ENCODE results near the gene TRAPPC2L. TPM values are rescaled to one million over a fixed set of nuclear protein-coding genes. Genes with fewer than 3 reads are reported as not detected.

The TRAPPC2L gene
- total RNA-seq, 1 experiment from 2014 or later, result 79.1 TPM

- TF ChIP-seq CTCF (IDR thresholded peaks at IDR 0.05; ENCODE audit: unreplicated experiment), result no peak
- CTCF ChIA-PET, result interaction anchor here (1.2 to 3.1 kb wide), 2 partner anchors 27 to 72 kb away, joined by 3 to 16 read pairs; no protein-coding TSS in a partner anchor
- peaks cover 12% of the 10 kb centered on the region for H3K4me1 Mint-ChIP-seq (ENCODE audit: low read depth, unreplicated experiment)
- no TSS peak for BruUV-seq (replicated peaks)
- no peaks in the 10 kb centered on the region for H3K9me3 Mint-ChIP-seq (ENCODE audit: low read depth, unreplicated experiment)
- intact Hi-C loops (cut with micrococcal nuclease; ENCODE audit: unreplicated experiment), result no loop called here
- H3K36me3 Mint-ChIP-seq (ENCODE audit: insufficient read depth, unreplicated experiment), result peaks cover 94% of the 10 kb centered on the region
- no peaks in the 10 kb centered on the region for H3K27me3 Mint-ChIP-seq (ENCODE audit: unreplicated experiment)
- no peak overlapping the region for H3K4me3 Mint-ChIP-seq (ENCODE audit: low read depth, unreplicated experiment)
- no peak overlapping the region for H3K27ac Mint-ChIP-seq (ENCODE audit: unreplicated experiment)
- no peak for DNase-seq
These were observed 47.8 kb upstream of the TRAPPC2L start for GRCh38 chr16:88809068-88809675.

- Mint-ChIP-seq H3K4me1 (ENCODE audit: low read depth, unreplicated experiment) (peaks cover 12% of the 10 kb centered on the region), H3K27ac (ENCODE audit: unreplicated experiment) (peak overlapping the region; percentile 97), H3K4me3 (ENCODE audit: low read depth, unreplicated experiment) (peak overlapping the region; percentile 97), H3K9me3 (ENCODE audit: low read depth, unreplicated experiment) (no peaks in the 10 kb centered on the region), H3K36me3 (ENCODE audit: insufficient read depth, unreplicated experiment) (peaks cover 88% of the 10 kb centered on the region), H3K27me3 (ENCODE audit: unreplicated experiment) (no peaks in the 10 kb centered on the region)
- BruUV-seq (replicated peaks), result no TSS peak
- DNase-seq, result no peak
- intact Hi-C loops (cut with micrococcal nuclease; ENCODE audit: unreplicated experiment), result no loop called here
- CTCF ChIA-PET, result interaction anchor here (1.2 to 3.3 kb wide), 3 partner anchors 27 to 72 kb away, joined by 3 to 16 read pairs (median 15); no protein-coding TSS in a partner anchor
- no peak for TF ChIP-seq CTCF (IDR thresholded peaks at IDR 0.05; ENCODE audit: unreplicated experiment)
These were observed 47.2 kb upstream of the TRAPPC2L start for GRCh38 chr16:88809676-88810165.

GRCh38 chr16:88810166-88810911, 46.6 kb upstream of the TRAPPC2L start:
- peak overlapping the region; percentile 97 for H3K27ac Mint-ChIP-seq (ENCODE audit: unreplicated experiment)
- no peaks in the 10 kb centered on the region for H3K9me3 Mint-ChIP-seq (ENCODE audit: low read depth, unreplicated experiment)
- no peak for TF ChIP-seq CTCF (IDR thresholded peaks at IDR 0.05; ENCODE audit: unreplicated experiment)
- intact Hi-C loops (cut with micrococcal nuclease; ENCODE audit: unreplicated experiment), result no loop called here
- H3K36me3 Mint-ChIP-seq (ENCODE audit: insufficient read depth, unreplicated experiment), result peaks cover 82% of the 10 kb centered on the region
- peaks cover 12% of the 10 kb centered on the region for H3K4me1 Mint-ChIP-seq (ENCODE audit: low read depth, unreplicated experiment)
- peak overlapping the region; percentile 97 for H3K4me3 Mint-ChIP-seq (ENCODE audit: low read depth, unreplicated experiment)
- no TSS peak for BruUV-seq (replicated peaks)
- CTCF ChIA-PET, result interaction anchor here (1.2 to 3.3 kb wide), 6 partner anchors 17 to 357 kb away, joined by 3 to 16 read pairs (median 4); no protein-coding TSS in a partner anchor
- H3K27me3 Mint-ChIP-seq (ENCODE audit: unreplicated experiment), result no peaks in the 10 kb centered on the region
- DNase-seq, result no peak

GRCh38 chr16:88810912-88811768, 45.8 kb upstream of the TRAPPC2L start:
- Mint-ChIP-seq H3K9me3 (ENCODE audit: low read depth, unreplicated experiment) (no peaks in the 10 kb centered on the region), H3K27me3 (ENCODE audit: unreplicated experiment) (no peaks in the 10 kb centered on the region), H3K36me3 (ENCODE audit: insufficient read depth, unreplicated experiment) (peaks cover 74% of the 10 kb centered on the region), H3K4me1 (ENCODE audit: low read depth, unreplicated experiment) (peaks cover 12% of the 10 kb centered on the region), H3K4me3 (ENCODE audit: low read depth, unreplicated experiment) (peak overlapping the region; percentile 97), H3K27ac (ENCODE audit: unreplicated experiment) (peak overlapping the region; percentile 97)
- peak; percentile 88 for DNase-seq
- CTCF ChIA-PET, result interaction anchor here (0.6 to 3.3 kb wide), 7 partner anchors 18 to 356 kb away, joined by 3 to 16 read pairs (median 4); no protein-coding TSS in a partner anchor
- TF ChIP-seq CTCF (IDR thresholded peaks at IDR 0.05; ENCODE audit: unreplicated experiment), result no peak
- intact Hi-C loops (cut with micrococcal nuclease; ENCODE audit: unreplicated experiment), result no loop called here
- TSS peak; percentile 39 for BruUV-seq (replicated peaks)
